Dermis blood vessel endothelial cell (primary cell): ENCODE results near the gene CYB5R3. TPM values are rescaled to one million over a fixed set of nuclear protein-coding genes. Genes with fewer than 3 reads are reported as not detected.

Experiments
- DNase-seq: peaks from one replicate; pipeline ENCODE4 v3.0.0; 2010
- total RNA-seq: library from RNA; depleted of rRNA; stranded (reverse); fragments of >200 nt; gene quantifications from 2 replicates; pipeline ENCODE4 v1.2.3, GENCODE V29; 2014

CYB5R3 gene
- 139 and 192 TPM in 2 replicates for total RNA-seq

DNA sequence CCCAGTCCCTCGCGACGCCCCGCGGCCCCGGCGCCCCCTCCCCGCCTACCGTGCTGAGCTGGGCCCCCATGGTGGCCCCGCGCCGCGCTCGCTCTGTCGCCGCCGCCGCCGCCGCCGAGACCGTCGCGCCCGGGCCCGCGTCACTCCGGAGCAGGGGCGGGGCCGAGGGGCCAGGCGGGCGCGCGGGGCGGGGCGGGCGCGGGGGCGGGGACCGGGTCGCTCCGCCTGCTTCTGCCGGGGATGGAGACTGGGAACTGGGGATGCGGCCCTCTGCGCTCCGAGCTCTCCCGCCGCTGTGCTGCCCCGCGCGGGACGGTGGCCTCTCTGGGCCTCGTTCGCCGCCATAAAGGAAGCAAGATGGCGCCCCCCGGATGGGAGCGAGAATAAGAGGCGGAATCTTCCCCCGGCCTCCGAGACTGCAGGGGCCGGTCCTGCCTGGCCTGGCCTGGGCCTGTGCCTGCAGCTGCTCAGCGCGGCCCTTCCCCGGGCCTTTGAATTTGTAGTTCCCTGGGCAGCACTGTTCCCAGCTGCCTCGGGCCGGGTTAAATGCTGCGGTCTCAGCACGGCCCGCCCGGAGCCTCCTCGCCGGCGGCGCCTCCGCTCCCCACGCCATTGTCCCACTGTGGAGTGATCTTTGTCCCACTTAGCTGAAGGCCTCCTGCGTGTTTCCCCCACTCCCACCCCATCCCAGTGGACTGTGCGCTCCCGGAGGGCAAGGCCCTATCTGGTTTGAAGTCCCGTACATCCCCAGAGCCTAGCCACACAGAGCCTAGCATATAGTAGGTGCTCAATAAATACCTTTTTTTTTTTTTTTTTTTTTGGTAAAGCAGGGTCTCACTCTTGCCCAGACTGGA, at the start of gene CYB5R3:
Gene CYB5R3, minus strand, starts transcription at position 147 of the 854 bp plus-strand sequence. Its CDS starts 77 bp downstream, at position 70.
- DNase-seq = peak; percentile 85

- peak; percentile 87 for DNase-seq
Measured at GRCh38 chr22:42697542-42698013, 48.4 kb upstream of the CYB5R3 start.

DNA sequence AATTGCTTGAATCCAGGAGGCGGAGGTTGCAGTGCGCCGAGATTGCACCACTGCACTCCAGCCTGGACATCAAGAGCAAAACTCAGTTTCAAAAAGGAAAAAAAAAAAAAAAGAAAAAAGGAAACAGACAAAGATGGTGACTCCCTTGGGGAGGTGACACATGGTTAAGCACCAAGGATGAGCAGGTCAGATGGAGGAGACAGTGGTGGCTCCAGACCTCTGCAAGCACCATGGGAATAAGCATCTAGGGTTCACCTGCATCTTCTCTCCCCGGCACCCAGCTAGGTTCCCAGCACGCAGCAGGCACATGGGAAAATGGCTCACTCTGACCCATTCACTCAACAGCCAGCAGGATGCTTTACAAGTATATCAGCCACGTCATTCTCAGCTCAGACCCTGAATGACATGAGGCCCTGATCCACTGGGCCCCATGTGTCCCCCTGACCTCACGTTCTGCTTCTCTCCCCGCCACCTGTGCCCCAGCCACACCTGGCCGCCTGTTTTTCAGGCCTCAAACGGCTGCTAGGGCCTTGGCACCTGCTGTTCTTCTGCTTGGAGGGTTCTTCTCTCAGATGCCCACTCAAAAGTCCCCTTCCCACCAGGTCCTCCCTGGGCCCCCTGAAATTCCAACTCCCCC, 47.3 kb upstream of the CYB5R3 start:
- no peak for DNase-seq

DNA sequence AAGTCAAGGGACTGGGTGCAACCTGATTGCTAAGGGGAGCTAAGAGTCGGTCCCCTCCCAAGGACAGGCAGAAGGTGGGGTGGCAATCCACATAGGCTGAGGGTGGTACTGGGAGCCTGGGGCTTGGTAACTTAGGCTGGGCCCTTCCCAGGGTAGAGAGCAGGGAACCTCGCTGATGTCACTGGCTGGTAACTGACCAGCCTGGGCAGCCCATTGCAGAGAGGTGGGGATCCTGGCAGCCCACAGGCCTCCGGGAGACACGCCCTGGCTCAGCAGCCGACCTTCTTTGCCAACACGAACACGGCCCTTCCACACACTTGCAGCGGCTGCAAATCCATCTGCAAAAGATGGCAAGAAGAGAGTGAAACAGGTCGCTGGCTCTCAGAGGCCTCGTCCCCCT, 46.1 kb upstream of the CYB5R3 start:
- no peak for DNase-seq

DNA sequence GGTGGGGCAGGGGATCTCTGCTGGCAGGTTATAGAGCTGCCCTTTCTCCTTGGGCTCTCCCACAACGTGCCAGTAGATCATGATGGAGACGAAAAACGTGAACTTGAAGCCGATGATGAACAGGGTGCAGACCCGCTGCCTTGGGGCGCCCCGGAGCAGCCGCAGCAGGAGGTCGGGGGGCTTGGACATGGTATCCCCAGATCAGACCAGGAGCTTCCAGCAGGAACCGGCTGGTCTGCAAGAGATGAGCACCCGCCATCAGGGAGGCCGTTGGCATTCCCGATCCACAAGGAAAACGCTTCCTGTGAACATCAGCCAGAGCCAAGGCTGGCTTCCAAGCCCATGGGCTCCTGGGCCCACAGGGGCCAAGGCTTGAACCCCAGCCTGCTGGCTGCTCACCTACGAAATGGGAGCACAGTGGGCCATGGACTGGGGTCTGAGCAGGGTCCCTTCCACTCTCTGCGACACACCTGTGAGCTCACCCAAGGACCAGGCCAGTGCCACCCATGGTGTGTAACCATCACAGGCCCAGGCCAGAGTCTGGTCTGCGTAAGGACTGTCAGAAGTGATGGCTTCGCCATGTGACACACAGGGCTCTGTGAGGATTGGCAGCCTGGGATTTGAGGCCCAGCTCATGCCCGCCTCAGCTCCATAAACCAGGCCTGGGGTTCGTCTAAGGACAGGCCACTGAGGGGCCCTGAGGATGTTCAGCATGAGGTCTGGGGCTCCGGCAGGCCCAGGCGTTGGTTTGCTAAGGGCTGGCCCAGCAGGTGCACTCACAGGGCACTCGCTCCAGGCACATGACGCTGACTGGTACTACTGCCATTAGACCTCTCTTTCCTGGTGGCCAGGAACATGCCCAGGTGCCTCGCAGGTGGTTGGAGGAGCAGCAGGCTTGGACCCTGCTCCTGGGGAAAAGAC, 44.8 kb upstream of the CYB5R3 start:
- no peak for DNase-seq

DNA sequence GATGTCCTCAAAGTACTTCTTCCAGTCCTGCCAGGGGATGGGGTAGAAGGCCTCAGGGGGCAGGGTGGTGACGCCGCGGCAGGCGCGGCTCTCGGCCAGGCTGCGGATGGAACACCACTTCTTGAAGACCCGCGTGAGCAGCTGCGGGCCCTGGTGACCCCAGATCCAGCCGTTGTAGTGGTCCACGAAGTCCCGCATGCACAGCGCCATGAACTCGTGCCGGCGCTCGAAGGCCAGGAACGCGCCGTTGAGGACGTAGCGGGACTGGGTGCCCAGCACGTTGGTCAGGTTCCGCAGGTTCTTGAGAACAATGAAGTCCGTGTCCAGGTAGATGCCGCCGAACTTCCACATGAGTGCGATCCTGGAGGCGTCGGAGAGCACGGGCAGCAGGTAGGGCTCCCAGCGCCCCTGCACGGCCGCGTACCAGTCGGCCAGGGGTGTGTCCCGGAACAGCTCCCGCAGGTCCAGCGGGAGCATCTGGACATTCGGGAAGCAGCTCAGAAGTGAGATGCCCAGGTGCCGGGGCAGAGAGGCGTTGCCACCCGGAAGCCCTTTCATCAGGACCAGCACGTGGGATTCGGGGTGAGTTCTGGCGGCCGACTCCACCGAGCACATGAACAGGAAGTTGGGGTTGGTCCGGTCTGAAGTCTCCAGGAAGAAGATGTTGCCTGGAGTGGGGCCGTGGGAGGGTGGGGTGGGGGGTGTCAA, 44.0 kb upstream of the CYB5R3 start:
- DNase-seq = no peak

- no peak for DNase-seq
Measured at GRCh38 chr22:42692239-42693054, 43.3 kb upstream of the CYB5R3 start.

- no peak for DNase-seq
Measured at GRCh38 chr22:42691440-42691839, 42.2 kb upstream of the CYB5R3 start.

DNA sequence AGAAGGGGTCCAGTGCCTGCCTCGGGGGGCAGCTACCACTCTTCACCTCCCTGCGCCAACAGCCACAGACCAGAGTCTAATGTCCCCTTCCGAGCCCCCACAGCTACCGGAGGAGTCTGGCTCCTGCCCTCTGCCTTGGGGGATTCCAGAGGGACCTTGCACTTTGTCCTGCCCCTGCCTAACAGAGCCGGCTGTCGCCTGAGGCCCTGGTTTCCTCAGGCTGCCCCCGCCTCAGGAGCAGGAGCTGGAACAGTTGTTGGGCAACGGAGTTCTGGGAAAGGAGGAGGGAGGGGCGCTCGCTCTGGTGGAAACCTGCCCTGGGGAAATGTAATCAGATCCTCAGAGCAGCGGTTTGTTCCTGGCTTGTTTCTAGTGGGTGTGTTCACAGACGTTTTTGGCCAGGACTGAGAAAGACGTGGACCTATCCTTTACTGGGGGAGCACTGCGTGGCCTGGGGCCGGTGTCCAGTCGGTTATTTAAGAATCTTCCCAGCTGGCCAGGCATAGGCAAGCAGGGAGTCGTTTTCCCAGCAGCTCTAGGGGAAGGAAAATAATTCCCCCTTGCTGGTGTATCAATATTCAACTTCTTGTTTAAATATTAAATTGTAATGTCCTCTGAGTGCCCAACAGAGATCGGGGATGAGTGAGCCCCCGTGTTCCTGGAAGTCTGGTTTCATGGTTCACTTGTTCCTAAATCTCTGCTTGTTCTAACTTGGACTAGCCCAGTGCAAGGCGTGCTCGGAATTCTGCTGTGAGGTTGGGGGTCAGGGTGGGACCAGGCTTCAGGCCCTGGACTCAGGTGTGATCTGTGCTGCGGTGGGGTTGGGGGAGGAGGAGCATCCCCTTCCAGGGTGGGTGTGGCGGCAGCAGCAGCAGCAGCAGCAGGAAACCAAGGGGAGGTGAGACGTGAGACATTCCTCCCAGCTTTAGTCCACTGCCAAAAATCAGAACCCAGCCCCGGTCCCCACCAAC, 39.3 kb upstream of the CYB5R3 start:
- DNase-seq = peak; percentile 43

GRCh38 chr22:42686756-42687491, 37.7 kb upstream of the CYB5R3 start:
- DNase-seq = no peak

DNA sequence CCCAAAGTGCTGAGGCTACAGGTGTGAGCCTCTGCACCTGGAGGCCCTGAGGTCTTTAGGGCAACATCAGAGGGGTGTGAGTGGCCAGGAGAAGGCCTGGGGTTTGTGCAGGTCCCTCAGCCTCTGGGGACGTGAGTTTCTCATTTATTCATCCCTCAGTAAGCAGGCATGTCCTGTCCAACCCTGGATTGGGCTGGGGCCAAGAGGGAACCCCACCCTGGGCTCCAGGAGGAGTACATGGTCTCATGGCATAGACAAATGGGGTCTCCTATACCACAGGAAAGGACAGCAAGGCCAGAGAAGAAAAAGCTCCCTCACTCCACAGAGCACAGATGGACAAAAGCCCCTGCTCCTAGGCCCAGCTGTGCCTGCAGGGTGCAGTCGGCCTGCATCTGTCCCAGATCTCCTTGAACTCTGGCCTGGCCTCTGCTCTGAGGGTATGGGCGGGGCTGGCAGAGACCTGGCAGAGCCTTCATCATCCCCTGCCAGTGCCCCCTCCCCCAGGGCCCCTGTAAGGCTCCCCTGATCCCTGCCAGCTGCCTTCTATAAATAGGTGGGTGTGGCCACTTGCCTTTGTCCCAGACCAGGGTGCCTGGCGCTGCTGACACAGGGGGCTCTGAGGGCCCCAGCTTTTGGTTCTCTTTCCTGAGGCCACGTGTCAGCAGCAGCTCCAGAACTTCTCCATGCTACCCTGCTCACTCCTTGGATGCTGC, 36.9 kb upstream of the CYB5R3 start:
- DNase-seq = no peak

DNA sequence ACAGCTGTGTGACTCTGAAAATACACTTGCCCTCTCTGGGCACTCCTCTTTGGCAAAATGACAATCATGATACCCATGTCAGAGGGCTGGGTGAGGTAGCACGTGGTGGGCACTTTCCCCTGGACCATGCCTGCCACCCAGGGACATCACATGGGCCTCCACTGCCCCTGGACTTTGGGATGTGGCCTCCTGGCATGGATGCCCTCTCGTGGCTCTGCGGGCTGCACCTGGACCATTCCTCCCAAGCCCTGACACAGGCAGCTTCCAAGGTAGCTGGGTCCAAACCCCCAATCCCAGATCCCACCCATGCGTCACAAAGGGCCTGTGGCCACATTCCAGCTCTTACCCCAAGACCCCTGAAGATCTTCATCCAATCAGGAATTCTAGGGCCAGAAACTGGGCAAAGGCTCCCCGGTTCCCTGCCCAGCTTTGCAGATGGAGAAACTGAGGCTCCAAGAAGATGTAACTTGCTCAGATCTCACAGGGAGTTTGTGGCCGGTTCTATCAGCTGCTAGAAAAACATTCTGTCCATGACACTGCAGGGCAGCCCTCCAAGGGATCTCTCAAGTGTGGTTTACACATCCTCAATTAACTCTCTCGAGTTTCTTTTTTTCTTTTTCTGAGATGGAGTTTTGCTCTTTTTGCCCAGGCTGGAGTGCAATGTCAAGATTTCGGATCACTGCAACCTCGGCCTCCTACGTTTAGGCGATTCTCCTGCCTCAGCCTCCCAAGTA, 35.4 kb upstream of the CYB5R3 start:
- DNase-seq = no peak

- no peak for DNase-seq
Measured at GRCh38 chr22:42683578-42684283, 34.5 kb upstream of the CYB5R3 start.

- no peak for DNase-seq
Measured at GRCh38 chr22:42682113-42682851, 33.1 kb upstream of the CYB5R3 start.

GRCh38 chr22:42680648-42681047, 31.5 kb upstream of the CYB5R3 start:
- DNase-seq = peak; percentile 98

- DNase-seq = no peak
Measured at GRCh38 chr22:42679691-42680090, 30.5 kb upstream of the CYB5R3 start.
